HEK293T (cell line): Measurements from ENCODE around the gene PRRT4.

Experiments
- BHLHE40 ChIP-seq: fragments of 450-650 bp; IDR thresholded peaks from 2 replicates; pipeline ENCODE4 v1.6.1; 2016; ENCODE audit warnings: mild to moderate bottlenecking, moderate library complexity, borderline replicate concordance
- CTBP1 ChIP-seq: fragments of 450-650 bp; IDR thresholded peaks from 2 replicates; pipeline ENCODE4 v1.6.1; 2016; ENCODE audit warnings: borderline replicate concordance
- ELF4 ChIP-seq: fragments of 450-650 bp; IDR thresholded peaks from 2 replicates; pipeline ENCODE4 v1.6.1; 2017; ENCODE audit warnings: antibody characterized with exemption
- FOXA1 ChIP-seq: fragments of 450-650 bp; IDR thresholded peaks from 2 replicates; pipeline ENCODE4 v1.6.1; 2016; ENCODE audit warnings: mild to moderate bottlenecking
- PKNOX1 ChIP-seq: fragments of 450-650 bp; IDR thresholded peaks from 2 replicates; pipeline ENCODE4 v1.6.1; 2016

- TF ChIP-seq FOXA1 (no peak), PKNOX1 (no peak), BHLHE40 (no peak), ELF4 (no peak), CTBP1 (no peak)
These were observed 40.9 kb upstream of the PRRT4 start for GRCh38 chr7:128402356-128402755.
